Pons (tissue), 1 donor: Measurements from ENCODE around the gene SORCS2.

Source experiments
- DNase-seq: peaks from one replicate; pipeline ENCODE4 v3.0.0-alpha.2; 2016; ENCODE audit warnings: low spot score

The SORCS2 gene

GRCh38 chr4:7653510-7654369 is 461.4 kb downstream of the SORCS2 start:
- DNase-seq = peak; percentile 67

GRCh38 chr4:7654550-7655445 is 462.5 kb downstream of the SORCS2 start:
- no peak for DNase-seq

GRCh38 chr4:7655511-7656243 is 463.3 kb downstream of the SORCS2 start:
- peak; percentile 86 for DNase-seq

GRCh38 chr4:7656244-7656800 is 464.0 kb downstream of the SORCS2 start:
- no peak for DNase-seq

GRCh38 chr4:7657545-7658297 is 465.4 kb downstream of the SORCS2 start:
- DNase-seq = no peak

- DNase-seq = no peak
Observed at GRCh38 chr4:7658341-7659204, 466.2 kb downstream of the SORCS2 start.

- DNase-seq = no peak
Observed at GRCh38 chr4:7659429-7660175, 467.3 kb downstream of the SORCS2 start.

GRCh38 chr4:7660176-7661039 is 468.1 kb downstream of the SORCS2 start:
- no peak for DNase-seq

GRCh38 chr4:7661066-7661748 is 468.9 kb downstream of the SORCS2 start:
- no peak for DNase-seq

- no peak for DNase-seq
Observed at GRCh38 chr4:7661846-7662506, 469.6 kb downstream of the SORCS2 start.

GRCh38 chr4:7662507-7662846 is 470.1 kb downstream of the SORCS2 start:
- DNase-seq = no peak

- no peak for DNase-seq
Observed at GRCh38 chr4:7663075-7663541, 470.8 kb downstream of the SORCS2 start.

GRCh38 chr4:7664106-7664505 is 471.8 kb downstream of the SORCS2 start:
- DNase-seq = no peak

GRCh38 chr4:7665321-7665720 is 473.0 kb downstream of the SORCS2 start:
- no peak for DNase-seq

GRCh38 chr4:7666011-7666410 is 473.7 kb downstream of the SORCS2 start:
- no peak for DNase-seq

- no peak for DNase-seq
Observed at GRCh38 chr4:7666744-7667143, 474.4 kb downstream of the SORCS2 start.

- DNase-seq = no peak
Observed at GRCh38 chr4:7668271-7668670, 475.9 kb downstream of the SORCS2 start.
